Measurements from ENCODE around the gene CNTFR.
A peak's percentile ranks its signal among the peaks of the same experiment; 100 is the strongest.

The CNTFR gene

GRCh38 chr9:34552606-34552981, 36.9 kb downstream of the CNTFR start:
- H3K27ac ChIP-seq, result peak overlapping the region; percentile 36
- H3K36me3 ChIP-seq (ENCODE audit: control insufficient read depth, insufficient read depth, low read length), result no peaks in the 10 kb centered on the region
- no peak overlapping the region for H3K4me3 ChIP-seq (ENCODE audit: low read depth, low read length)
- no peaks in the 10 kb centered on the region for H3K79me2 ChIP-seq
- H3K9ac ChIP-seq, result no peak overlapping the region
- no peaks in the 10 kb centered on the region for H3K9me3 ChIP-seq (ENCODE audit: control insufficient read depth, low read length)
- peak overlapping the region; percentile 56 for H2AFZ ChIP-seq
- H3K4me1 ChIP-seq, result peaks cover 5% of the 10 kb centered on the region
- H3K27me3 ChIP-seq (ENCODE audit: control insufficient read depth, insufficient read depth, low read length), result no peaks in the 10 kb centered on the region
- H3K4me2 ChIP-seq (ENCODE audit: low read length), result no peak overlapping the region
- TF ChIP-seq, protein P1, sequence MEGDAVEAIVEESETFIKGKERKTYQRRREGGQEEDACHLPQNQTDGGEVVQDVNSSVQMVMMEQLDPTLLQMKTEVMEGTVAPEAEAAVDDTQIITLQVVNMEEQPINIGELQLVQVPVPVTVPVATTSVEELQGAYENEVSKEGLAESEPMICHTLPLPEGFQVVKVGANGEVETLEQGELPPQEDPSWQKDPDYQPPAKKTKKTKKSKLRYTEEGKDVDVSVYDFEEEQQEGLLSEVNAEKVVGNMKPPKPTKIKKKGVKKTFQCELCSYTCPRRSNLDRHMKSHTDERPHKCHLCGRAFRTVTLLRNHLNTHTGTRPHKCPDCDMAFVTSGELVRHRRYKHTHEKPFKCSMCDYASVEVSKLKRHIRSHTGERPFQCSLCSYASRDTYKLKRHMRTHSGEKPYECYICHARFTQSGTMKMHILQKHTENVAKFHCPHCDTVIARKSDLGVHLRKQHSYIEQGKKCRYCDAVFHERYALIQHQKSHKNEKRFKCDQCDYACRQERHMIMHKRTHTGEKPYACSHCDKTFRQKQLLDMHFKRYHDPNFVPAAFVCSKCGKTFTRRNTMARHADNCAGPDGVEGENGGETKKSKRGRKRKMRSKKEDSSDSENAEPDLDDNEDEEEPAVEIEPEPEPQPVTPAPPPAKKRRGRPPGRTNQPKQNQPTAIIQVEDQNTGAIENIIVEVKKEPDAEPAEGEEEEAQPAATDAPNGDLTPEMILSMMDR (IDR thresholded peaks at IDR 0.05), result no peak

- Histone ChIP-seq H3K9me3 (ENCODE audit: control insufficient read depth, low read length) (no peaks in the 10 kb centered on the region), H3K4me2 (ENCODE audit: low read length) (no peak overlapping the region), H3K9ac (no peak overlapping the region), H3K79me2 (no peaks in the 10 kb centered on the region), H3K4me3 (ENCODE audit: low read depth, low read length) (no peak overlapping the region), H3K4me1 (peaks cover 5% of the 10 kb centered on the region), H3K27ac (peak overlapping the region; percentile 36), H3K36me3 (ENCODE audit: control insufficient read depth, insufficient read depth, low read length) (no peaks in the 10 kb centered on the region), H3K27me3 (ENCODE audit: control insufficient read depth, insufficient read depth, low read length) (no peaks in the 10 kb centered on the region), H2AFZ (peak overlapping the region; percentile 56)
- TF ChIP-seq, protein P1 (IDR thresholded peaks at IDR 0.05), result no peak
Observed at GRCh38 chr9:34551751-34552605, 37.5 kb downstream of the CNTFR start.

- no peaks in the 10 kb centered on the region for H3K9me3 ChIP-seq (ENCODE audit: control insufficient read depth, low read length)
- H3K4me1 ChIP-seq, result peaks cover 5% of the 10 kb centered on the region
- H3K27ac ChIP-seq, result no peak overlapping the region
- no peaks in the 10 kb centered on the region for H3K27me3 ChIP-seq (ENCODE audit: control insufficient read depth, insufficient read depth, low read length)
- no peaks in the 10 kb centered on the region for H3K36me3 ChIP-seq (ENCODE audit: control insufficient read depth, insufficient read depth, low read length)
- H2AFZ ChIP-seq, result no peak overlapping the region
- no peaks in the 10 kb centered on the region for H3K79me2 ChIP-seq
- H3K4me3 ChIP-seq (ENCODE audit: low read depth, low read length), result no peak overlapping the region
- H3K4me2 ChIP-seq (ENCODE audit: low read length), result no peak overlapping the region
- no peak overlapping the region for H3K9ac ChIP-seq
- TF ChIP-seq, protein P1 (IDR thresholded peaks at IDR 0.05), result no peak
Observed at GRCh38 chr9:34550681-34551270, 38.7 kb downstream of the CNTFR start.

DNA sequence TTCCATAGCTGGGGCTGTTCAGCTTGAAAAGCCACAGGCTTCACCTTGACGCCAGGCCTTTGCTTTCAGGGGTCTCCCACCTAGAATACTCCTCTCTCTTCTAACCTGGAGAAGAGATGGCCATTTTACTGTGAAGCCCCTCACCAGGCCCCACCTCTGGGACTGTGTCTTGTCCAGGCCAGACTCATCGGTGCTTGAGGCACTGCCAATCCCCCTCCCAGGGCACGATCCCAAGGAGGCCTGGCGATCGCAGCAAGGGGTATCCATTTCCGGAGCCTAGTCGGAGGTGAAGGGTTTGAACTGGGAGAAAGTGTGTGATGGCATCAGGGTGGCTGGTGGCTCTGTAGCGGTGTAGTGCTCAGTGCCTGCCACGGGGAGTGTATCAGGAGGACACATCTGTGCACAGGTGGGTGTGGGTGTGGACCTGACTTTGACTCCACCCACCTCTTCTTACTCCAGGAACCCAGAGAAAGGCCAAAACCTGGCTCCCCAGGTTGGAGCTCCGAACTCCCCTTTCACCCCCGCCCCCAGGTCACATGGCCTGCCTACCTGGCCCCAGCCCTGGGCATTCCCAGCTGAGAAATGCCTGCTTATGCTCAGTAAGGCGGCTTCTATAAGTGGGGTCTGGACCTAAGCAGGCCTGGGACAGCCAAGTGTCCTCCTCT, 39.4 kb downstream of the CNTFR start:
- H3K79me2 ChIP-seq, result no peaks in the 10 kb centered on the region
- TF ChIP-seq, protein P1 (IDR thresholded peaks at IDR 0.05), result no peak
- no peak overlapping the region for H3K27ac ChIP-seq
- H2AFZ ChIP-seq, result no peak overlapping the region
- H3K4me1 ChIP-seq, result peaks cover 5% of the 10 kb centered on the region
- no peaks in the 10 kb centered on the region for H3K36me3 ChIP-seq (ENCODE audit: control insufficient read depth, insufficient read depth, low read length)
- H3K4me3 ChIP-seq (ENCODE audit: low read depth, low read length), result no peak overlapping the region
- no peaks in the 10 kb centered on the region for H3K9me3 ChIP-seq (ENCODE audit: control insufficient read depth, low read length)
- no peaks in the 10 kb centered on the region for H3K27me3 ChIP-seq (ENCODE audit: control insufficient read depth, insufficient read depth, low read length)
- no peak overlapping the region for H3K9ac ChIP-seq
- H3K4me2 ChIP-seq (ENCODE audit: low read length), result no peak overlapping the region

Measured in parathyroid adenoma (tissue), 2 donors.